SK-N-SH treated with all-trans-retinoic acid at 6 μM for 48 hours (cell line): ENCODE measurements around the gene NRDE2.

Experiments
- ATAC-seq: fragments of 200-7000 bp; cut with Tn5 transposase; 3 replicates; pipeline ENCODE4 v1.9.1; 2020; ENCODE audit warnings: mild to moderate bottlenecking, moderate library complexity
- ARNTL ChIP-seq: fragments of 450-650 bp; formaldehyde crosslinking; IDR thresholded peaks from 2 replicates; pipeline ENCODE4 v1.5.0; 2020; ENCODE audit warnings: low read depth, mild to moderate bottlenecking, moderate library complexity, borderline replicate concordance
- BACH2 ChIP-seq: fragments of 250-450 bp; sonication (Bioruptor Pico); IDR thresholded peaks from 2 replicates; pipeline ENCODE4 v1.9.0; 2021; ENCODE audit warnings: mild to moderate bottlenecking, borderline replicate concordance
- CSDC2 ChIP-seq: fragments of 250-450 bp; sonication (Bioruptor Pico); IDR thresholded peaks from 2 replicates; pipeline ENCODE4 v1.5.0; 2020; ENCODE audit warnings: mild to moderate bottlenecking, moderate library complexity
- ESRRG ChIP-seq: fragments of 250-450 bp; sonication (Bioruptor Pico); IDR thresholded peaks from 2 replicates; pipeline ENCODE4 v1.6.1; 2021; ENCODE audit warnings: mild to moderate bottlenecking
- GLIS3 ChIP-seq: fragments of 250-450 bp; sonication (Bioruptor Pico); IDR thresholded peaks from 2 replicates; pipeline ENCODE4 v1.5.0; 2020; ENCODE audit warnings: mild to moderate bottlenecking, moderate library complexity
- OSR1 ChIP-seq: fragments of 250-450 bp; sonication (Bioruptor Pico); IDR thresholded peaks from 2 replicates; pipeline ENCODE4 v1.8.0; 2022; ENCODE audit warnings: moderate library complexity, mild to moderate bottlenecking, inconsistent platforms
- PPARA ChIP-seq: fragments of 250-450 bp; sonication (Bioruptor Pico); IDR thresholded peaks from 2 replicates; pipeline ENCODE4 v1.5.0; 2020; ENCODE audit warnings: mild to moderate bottlenecking, borderline replicate concordance
- RARB ChIP-seq: fragments of 250-450 bp; sonication (Bioruptor Pico); IDR thresholded peaks from 2 replicates; pipeline ENCODE4 v1.8.0; 2021; ENCODE audit warnings: mild to moderate bottlenecking, moderate library complexity
- SNAI2 ChIP-seq: fragments of 250-450 bp; sonication (Bioruptor Pico); IDR thresholded peaks from 2 replicates; pipeline ENCODE4 v1.5.0; 2020; ENCODE audit warnings: mild to moderate bottlenecking, moderate library complexity
- TCF4 ChIP-seq: fragments of 250-450 bp; sonication (Bioruptor Pico); IDR thresholded peaks from 2 replicates; pipeline ENCODE4 v1.8.0; 2021; ENCODE audit warnings: mild to moderate bottlenecking, moderate library complexity, borderline replicate concordance
- TOX ChIP-seq: fragments of 250-450 bp; sonication (Bioruptor Pico); IDR thresholded peaks from 2 replicates; pipeline ENCODE4 v1.8.0; 2021; ENCODE audit warnings: mild to moderate bottlenecking, moderate library complexity, borderline replicate concordance
- ZFP3 ChIP-seq: fragments of 250-450 bp; sonication (Bioruptor Pico); IDR thresholded peaks from 2 replicates; pipeline ENCODE4 v1.5.0; 2020; ENCODE audit warnings: mild to moderate bottlenecking, moderate library complexity
- ZFP30 ChIP-seq: fragments of 450-650 bp; formaldehyde crosslinking; IDR thresholded peaks from 2 replicates; pipeline ENCODE4 v1.5.0; 2022; ENCODE audit warnings: mild to moderate bottlenecking, moderate library complexity
- ZNF70 ChIP-seq: fragments of 450-650 bp; formaldehyde crosslinking; IDR thresholded peaks from 2 replicates; pipeline ENCODE4 v1.5.0; 2020; ENCODE audit warnings: mild to moderate bottlenecking, moderate library complexity
- ZNF8 ChIP-seq: fragments of 450-650 bp; formaldehyde crosslinking; IDR thresholded peaks from 2 replicates; pipeline ENCODE4 v1.5.0; 2020; ENCODE audit warnings: mild to moderate bottlenecking, moderate library complexity
- TF ChIP-seq, protein P1 (sequence below): fragments of 250-450 bp; sonication (Bioruptor Pico); IDR thresholded peaks from 2 replicates; pipeline ENCODE4 v1.5.1; 2020; ENCODE audit warnings: low read depth, mild to moderate bottlenecking, moderate library complexity
- TF ChIP-seq, protein P2 (sequence below): fragments of 250-450 bp; sonication (Bioruptor Pico); IDR thresholded peaks from 2 replicates; pipeline ENCODE4 v1.8.0; 2021; ENCODE audit warnings: low read depth, mild to moderate bottlenecking, moderate library complexity, borderline replicate concordance
- TF ChIP-seq, protein P3 (sequence below): fragments of 250-450 bp; sonication (Bioruptor Pico); IDR thresholded peaks from 2 replicates; pipeline ENCODE4 v1.5.0; 2020; ENCODE audit warnings: mild to moderate bottlenecking, moderate library complexity
- TF ChIP-seq, protein P4 (sequence below): fragments of 250-450 bp; sonication (Bioruptor Pico); IDR thresholded peaks from 2 replicates; pipeline ENCODE4 v1.8.0; 2020; ENCODE audit warnings: mild to moderate bottlenecking, moderate library complexity, borderline replicate concordance

The NRDE2 gene

GRCh38 chr14:90358359-90358758, 26.6 kb upstream of the NRDE2 start:
- ATAC-seq: no peak
- no peak for TF ChIP-seq SNAI2 (CRISPR knock-in tag)

GRCh38 chr14:90356925-90357324, 25.2 kb upstream of the NRDE2 start:
- no peak for ATAC-seq
- TF ChIP-seq, protein P1, sequence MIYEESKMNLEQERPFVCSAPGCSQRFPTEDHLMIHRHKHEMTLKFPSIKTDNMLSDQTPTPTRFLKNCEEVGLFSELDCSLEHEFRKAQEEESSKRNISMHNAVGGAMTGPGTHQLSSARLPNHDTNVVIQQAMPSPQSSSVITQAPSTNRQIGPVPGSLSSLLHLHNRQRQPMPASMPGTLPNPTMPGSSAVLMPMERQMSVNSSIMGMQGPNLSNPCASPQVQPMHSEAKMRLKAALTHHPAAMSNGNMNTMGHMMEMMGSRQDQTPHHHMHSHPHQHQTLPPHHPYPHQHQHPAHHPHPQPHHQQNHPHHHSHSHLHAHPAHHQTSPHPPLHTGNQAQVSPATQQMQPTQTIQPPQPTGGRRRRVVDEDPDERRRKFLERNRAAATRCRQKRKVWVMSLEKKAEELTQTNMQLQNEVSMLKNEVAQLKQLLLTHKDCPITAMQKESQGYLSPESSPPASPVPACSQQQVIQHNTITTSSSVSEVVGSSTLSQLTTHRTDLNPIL (CRISPR knock-in tag): no peak
- TF ChIP-seq GLIS3 (CRISPR knock-in tag) (no peak), ESRRG (CRISPR knock-in tag) (no peak), ZFP30 (CRISPR knock-in tag) (no peak), ZFP3 (CRISPR knock-in tag) (no peak), ARNTL (CRISPR knock-in tag) (no peak), TOX (CRISPR knock-in tag) (no peak), SNAI2 (CRISPR knock-in tag) (no peak), TCF4 (CRISPR knock-in tag) (no peak), PPARA (CRISPR knock-in tag) (no peak), RARB (CRISPR knock-in tag) (no peak), BACH2 (CRISPR knock-in tag) (no peak), ZNF8 (CRISPR knock-in tag) (no peak), ZNF70 (CRISPR knock-in tag) (no peak), CSDC2 (CRISPR knock-in tag) (no peak)
- TF ChIP-seq, protein P2, sequence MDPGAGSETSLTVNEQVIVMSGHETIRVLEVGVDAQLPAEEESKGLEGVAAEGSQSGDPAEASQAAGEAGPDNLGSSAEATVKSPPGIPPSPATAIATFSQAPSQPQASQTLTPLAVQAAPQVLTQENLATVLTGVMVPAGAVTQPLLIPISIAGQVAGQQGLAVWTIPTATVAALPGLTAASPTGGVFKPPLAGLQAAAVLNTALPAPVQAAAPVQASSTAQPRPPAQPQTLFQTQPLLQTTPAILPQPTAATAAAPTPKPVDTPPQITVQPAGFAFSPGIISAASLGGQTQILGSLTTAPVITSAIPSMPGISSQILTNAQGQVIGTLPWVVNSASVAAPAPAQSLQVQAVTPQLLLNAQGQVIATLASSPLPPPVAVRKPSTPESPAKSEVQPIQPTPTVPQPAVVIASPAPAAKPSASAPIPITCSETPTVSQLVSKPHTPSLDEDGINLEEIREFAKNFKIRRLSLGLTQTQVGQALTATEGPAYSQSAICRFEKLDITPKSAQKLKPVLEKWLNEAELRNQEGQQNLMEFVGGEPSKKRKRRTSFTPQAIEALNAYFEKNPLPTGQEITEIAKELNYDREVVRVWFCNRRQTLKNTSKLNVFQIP (CRISPR knock-in tag): no peak
- TF ChIP-seq, protein P3, sequence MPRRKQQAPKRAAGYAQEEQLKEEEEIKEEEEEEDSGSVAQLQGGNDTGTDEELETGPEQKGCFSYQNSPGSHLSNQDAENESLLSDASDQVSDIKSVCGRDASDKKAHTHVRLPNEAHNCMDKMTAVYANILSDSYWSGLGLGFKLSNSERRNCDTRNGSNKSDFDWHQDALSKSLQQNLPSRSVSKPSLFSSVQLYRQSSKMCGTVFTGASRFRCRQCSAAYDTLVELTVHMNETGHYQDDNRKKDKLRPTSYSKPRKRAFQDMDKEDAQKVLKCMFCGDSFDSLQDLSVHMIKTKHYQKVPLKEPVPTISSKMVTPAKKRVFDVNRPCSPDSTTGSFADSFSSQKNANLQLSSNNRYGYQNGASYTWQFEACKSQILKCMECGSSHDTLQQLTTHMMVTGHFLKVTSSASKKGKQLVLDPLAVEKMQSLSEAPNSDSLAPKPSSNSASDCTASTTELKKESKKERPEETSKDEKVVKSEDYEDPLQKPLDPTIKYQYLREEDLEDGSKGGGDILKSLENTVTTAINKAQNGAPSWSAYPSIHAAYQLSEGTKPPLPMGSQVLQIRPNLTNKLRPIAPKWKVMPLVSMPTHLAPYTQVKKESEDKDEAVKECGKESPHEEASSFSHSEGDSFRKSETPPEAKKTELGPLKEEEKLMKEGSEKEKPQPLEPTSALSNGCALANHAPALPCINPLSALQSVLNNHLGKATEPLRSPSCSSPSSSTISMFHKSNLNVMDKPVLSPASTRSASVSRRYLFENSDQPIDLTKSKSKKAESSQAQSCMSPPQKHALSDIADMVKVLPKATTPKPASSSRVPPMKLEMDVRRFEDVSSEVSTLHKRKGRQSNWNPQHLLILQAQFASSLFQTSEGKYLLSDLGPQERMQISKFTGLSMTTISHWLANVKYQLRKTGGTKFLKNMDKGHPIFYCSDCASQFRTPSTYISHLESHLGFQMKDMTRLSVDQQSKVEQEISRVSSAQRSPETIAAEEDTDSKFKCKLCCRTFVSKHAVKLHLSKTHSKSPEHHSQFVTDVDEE: no peak

GRCh38 chr14:90355540-90356518, 24.1 kb upstream of the NRDE2 start:
- no peak for ATAC-seq
- no peak for TF ChIP-seq ARNTL (CRISPR knock-in tag)
- TF ChIP-seq TOX (CRISPR knock-in tag): no peak
- TF ChIP-seq, protein P4, sequence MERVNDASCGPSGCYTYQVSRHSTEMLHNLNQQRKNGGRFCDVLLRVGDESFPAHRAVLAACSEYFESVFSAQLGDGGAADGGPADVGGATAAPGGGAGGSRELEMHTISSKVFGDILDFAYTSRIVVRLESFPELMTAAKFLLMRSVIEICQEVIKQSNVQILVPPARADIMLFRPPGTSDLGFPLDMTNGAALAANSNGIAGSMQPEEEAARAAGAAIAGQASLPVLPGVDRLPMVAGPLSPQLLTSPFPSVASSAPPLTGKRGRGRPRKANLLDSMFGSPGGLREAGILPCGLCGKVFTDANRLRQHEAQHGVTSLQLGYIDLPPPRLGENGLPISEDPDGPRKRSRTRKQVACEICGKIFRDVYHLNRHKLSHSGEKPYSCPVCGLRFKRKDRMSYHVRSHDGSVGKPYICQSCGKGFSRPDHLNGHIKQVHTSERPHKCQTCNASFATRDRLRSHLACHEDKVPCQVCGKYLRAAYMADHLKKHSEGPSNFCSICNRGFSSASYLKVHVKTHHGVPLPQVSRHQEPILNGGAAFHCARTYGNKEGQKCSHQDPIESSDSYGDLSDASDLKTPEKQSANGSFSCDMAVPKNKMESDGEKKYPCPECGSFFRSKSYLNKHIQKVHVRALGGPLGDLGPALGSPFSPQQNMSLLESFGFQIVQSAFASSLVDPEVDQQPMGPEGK (CRISPR knock-in tag): no peak
- TF ChIP-seq, all 23 proteins: peak for 0

- ATAC-seq: no peak
- TF ChIP-seq ARNTL (CRISPR knock-in tag) (no peak), ZFP3 (CRISPR knock-in tag) (no peak), RARB (CRISPR knock-in tag) (no peak), ZNF70 (CRISPR knock-in tag) (no peak), SNAI2 (CRISPR knock-in tag) (no peak), TOX (CRISPR knock-in tag) (no peak), PPARA (CRISPR knock-in tag) (no peak), OSR1 (CRISPR knock-in tag) (no peak)
- TF ChIP-seq, protein P3: no peak
- TF ChIP-seq, protein P2 (CRISPR knock-in tag): no peak
Measured at GRCh38 chr14:90354551-90355298, 23.0 kb upstream of the NRDE2 start.
